ENCODE results near the gene JMJD1C.
"Not testable (repeated sequence)": the region's sequence is repeated elsewhere in the genome, so short reads cannot be mapped to it uniquely, and the experiment has no call there.

The JMJD1C gene

GRCh38 chr10:63346015-63346441, 119.7 kb downstream of the JMJD1C start:
- no peaks in the 10 kb centered on the region for H3F3A ChIP-seq (ENCODE audit: insufficient read depth)
- H3K79me2 ChIP-seq (ENCODE audit: insufficient read depth, low read length), result no peaks in the 10 kb centered on the region
- no peak overlapping the region for H3K27ac ChIP-seq (ENCODE audit: low read depth, low read length)
- no peaks in the 10 kb centered on the region for H3K9me3 ChIP-seq (ENCODE audit: insufficient read depth, low read length)
- no peak overlapping the region for H2AFZ ChIP-seq (ENCODE audit: low read depth, low read length, severe bottlenecking)
- no peaks in the 10 kb centered on the region for H3K27me3 ChIP-seq (ENCODE audit: low read length)
- no peaks in the 10 kb centered on the region for H4K20me1 ChIP-seq (ENCODE audit: low read depth, low read length)
- H3K9me2 ChIP-seq (replicated peaks; ENCODE audit: insufficient read depth, low read length), result no peaks in the 10 kb centered on the region
- no peak overlapping the region for H3K4me3 ChIP-seq (ENCODE audit: insufficient read depth, low read length, poor library complexity, severe bottlenecking)
- no peak overlapping the region for H3K4me2 ChIP-seq (ENCODE audit: low read depth, low read length, poor library complexity, severe bottlenecking)
- no peaks in the 10 kb centered on the region for H3K36me3 ChIP-seq (ENCODE audit: low read length)
- TF ChIP-seq EZH2phosphoT487 (conservative IDR thresholded peaks at IDR 0.05; ENCODE audit: low read length), result no peak
- TF ChIP-seq CTCF (IDR thresholded peaks at IDR 0.05; ENCODE audit: insufficient read depth, low read length, poor library complexity, severe bottlenecking), result no peak
- H3K9ac ChIP-seq (ENCODE audit: low read length), result no peak overlapping the region

GRCh38 chr10:63344269-63344668, 121.5 kb downstream of the JMJD1C start:
- H3K27ac ChIP-seq (ENCODE audit: low read depth, low read length), result no peak overlapping the region
- H4K20me1 ChIP-seq (ENCODE audit: low read depth, low read length), result no peaks in the 10 kb centered on the region
- no peak overlapping the region for H3K4me2 ChIP-seq (ENCODE audit: low read depth, low read length, poor library complexity, severe bottlenecking)
- no peak overlapping the region for H3K9ac ChIP-seq (ENCODE audit: low read length)
- TF ChIP-seq CTCF (IDR thresholded peaks at IDR 0.05; ENCODE audit: insufficient read depth, low read length, poor library complexity, severe bottlenecking) (no peak), EZH2phosphoT487 (conservative IDR thresholded peaks at IDR 0.05; ENCODE audit: low read length) (no peak)
- no peaks in the 10 kb centered on the region for H3K9me3 ChIP-seq (ENCODE audit: insufficient read depth, low read length)
- H3K79me2 ChIP-seq (ENCODE audit: insufficient read depth, low read length), result no peaks in the 10 kb centered on the region
- H3K36me3 ChIP-seq (ENCODE audit: low read length), result no peaks in the 10 kb centered on the region
- H3K4me3 ChIP-seq (ENCODE audit: insufficient read depth, low read length, poor library complexity, severe bottlenecking), result no peak overlapping the region
- H2AFZ ChIP-seq (ENCODE audit: low read depth, low read length, severe bottlenecking), result no peak overlapping the region
- no peaks in the 10 kb centered on the region for H3K9me2 ChIP-seq (replicated peaks; ENCODE audit: insufficient read depth, low read length)
- H3F3A ChIP-seq (ENCODE audit: insufficient read depth), result no peaks in the 10 kb centered on the region
- no peaks in the 10 kb centered on the region for H3K27me3 ChIP-seq (ENCODE audit: low read length)

DNA sequence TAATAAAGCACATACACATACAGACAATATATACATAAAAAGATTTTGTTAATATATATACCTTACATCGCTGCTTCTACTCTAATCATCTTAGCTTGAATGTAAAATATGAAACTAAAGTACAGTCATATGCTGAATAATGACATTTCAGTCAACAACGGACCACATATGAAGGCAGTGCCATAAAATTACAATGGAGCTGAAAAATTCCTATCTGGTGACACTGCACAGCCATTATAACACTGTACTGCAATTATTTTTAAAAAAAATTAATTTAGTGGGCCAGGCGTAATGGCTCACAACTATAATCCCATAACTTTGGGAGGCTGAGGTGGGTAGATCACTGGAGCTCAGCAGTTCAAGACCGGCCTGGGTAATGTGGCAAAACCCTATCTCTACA, 122.3 kb downstream of the JMJD1C start:
- Histone ChIP-seq H3K9ac (ENCODE audit: low read length) (no peak overlapping the region), H3K79me2 (ENCODE audit: insufficient read depth, low read length) (no peaks in the 10 kb centered on the region), H3K27me3 (ENCODE audit: low read length) (no peaks in the 10 kb centered on the region), H3K27ac (ENCODE audit: low read depth, low read length) (no peak overlapping the region), H3K36me3 (ENCODE audit: low read length) (no peaks in the 10 kb centered on the region), H3K4me2 (ENCODE audit: low read depth, low read length, poor library complexity, severe bottlenecking) (no peak overlapping the region), H3K9me3 (ENCODE audit: insufficient read depth, low read length) (no peaks in the 10 kb centered on the region), H4K20me1 (ENCODE audit: low read depth, low read length) (no peaks in the 10 kb centered on the region), H3F3A (ENCODE audit: insufficient read depth) (no peaks in the 10 kb centered on the region), H3K9me2 (replicated peaks; ENCODE audit: insufficient read depth, low read length) (no peaks in the 10 kb centered on the region), H2AFZ (ENCODE audit: low read depth, low read length, severe bottlenecking) (no peak overlapping the region), H3K4me3 (ENCODE audit: insufficient read depth, low read length, poor library complexity, severe bottlenecking) (no peak overlapping the region)
- TF ChIP-seq EZH2phosphoT487 (conservative IDR thresholded peaks at IDR 0.05; ENCODE audit: low read length) (no peak), CTCF (IDR thresholded peaks at IDR 0.05; ENCODE audit: insufficient read depth, low read length, poor library complexity, severe bottlenecking) (no peak)

- H3K36me3 ChIP-seq (ENCODE audit: low read length); H2AFZ ChIP-seq (ENCODE audit: low read depth, low read length, severe bottlenecking); H3K4me2 ChIP-seq (ENCODE audit: low read depth, low read length, poor library complexity, severe bottlenecking); H3K9me3 ChIP-seq (ENCODE audit: insufficient read depth, low read length); H3K79me2 ChIP-seq (ENCODE audit: insufficient read depth, low read length); H3K4me3 ChIP-seq (ENCODE audit: insufficient read depth, low read length, poor library complexity, severe bottlenecking); H3F3A ChIP-seq (ENCODE audit: insufficient read depth); H3K27ac ChIP-seq (ENCODE audit: low read depth, low read length); H3K9ac ChIP-seq (ENCODE audit: low read length); H3K9me2 ChIP-seq (replicated peaks; ENCODE audit: insufficient read depth, low read length); H3K27me3 ChIP-seq (ENCODE audit: low read length); H4K20me1 ChIP-seq (ENCODE audit: low read depth, low read length): not testable (repeated sequence)
Observed at GRCh38 chr10:63339640-63340039, 126.1 kb downstream of the JMJD1C start.

All from SU-DHL-6 (cell line).